Cardiac muscle cell (in vitro differentiated cells and primary cell): ENCODE data around the gene SMIM44. TPM values are rescaled to one million over a fixed set of nuclear protein-coding genes. Genes with fewer than 3 reads are reported as not detected.

ENCODE experiments used
- DNase-seq, 2 donors: peaks; one replicate each; pipeline versions ENCODE4 v3.0.0 to v3.0.0-alpha.2; 2010 to 2017; ENCODE audit warnings: low read depth in 1 of 2, low spot score in 1 of 2
- H3K27ac ChIP-seq: fragments of 200-600 bp; sonication (generic); 2 replicates; pipeline ENCODE4 v1.5.1; 2016
- H3K27me3 ChIP-seq: fragments of 200-600 bp; sonication (generic); 2 replicates; pipeline ENCODE4 v1.6.0; 2016; ENCODE audit warnings: control low read depth
- H3K36me3 ChIP-seq: fragments of 200-600 bp; sonication (generic); 2 replicates; pipeline ENCODE4 v1.5.1; 2016; ENCODE audit warnings: control low read depth
- H3K4me1 ChIP-seq: fragments of 200-600 bp; sonication (generic); 2 replicates; pipeline ENCODE4 v1.8.1; 2017; ENCODE audit warnings: low read depth, mild to moderate bottlenecking, mixed run types
- H3K4me3 ChIP-seq: fragments of 200-600 bp; sonication (generic); 2 replicates; pipeline ENCODE4 v1.5.1; 2016; ENCODE audit warnings: mild to moderate bottlenecking
- H3K9me3 ChIP-seq: fragments of 200-600 bp; sonication (generic); 2 replicates; pipeline ENCODE4 v1.5.1; 2017; ENCODE audit warnings: low read depth, mild to moderate bottlenecking, control low read depth
- polyA plus RNA-seq: library from polyadenylated mRNA; unstranded; fragments of >200 nt; fragmentation: Nextera tagmentation; extraction: Ambion mirVana; gene quantifications from 2 replicates; pipeline ENCODE4 v1.2.1, GENCODE V29; 2016
- total RNA-seq: library from RNA; depleted of rRNA; stranded (reverse); fragments of >200 nt; gene quantifications from 2 replicates; pipeline ENCODE4 v1.2.3, GENCODE V29; 2016
- TF ChIP-seq, protein P1 (sequence below): IDR thresholded peaks from 2 replicates; pipeline ENCODE4 v1.5.1; 2012; ENCODE audit warnings: low read depth, mild to moderate bottlenecking, low read length

SMIM44 gene
- total and polyA plus RNA-seq, 2 experiments from 2014 or later: not detected

DNA sequence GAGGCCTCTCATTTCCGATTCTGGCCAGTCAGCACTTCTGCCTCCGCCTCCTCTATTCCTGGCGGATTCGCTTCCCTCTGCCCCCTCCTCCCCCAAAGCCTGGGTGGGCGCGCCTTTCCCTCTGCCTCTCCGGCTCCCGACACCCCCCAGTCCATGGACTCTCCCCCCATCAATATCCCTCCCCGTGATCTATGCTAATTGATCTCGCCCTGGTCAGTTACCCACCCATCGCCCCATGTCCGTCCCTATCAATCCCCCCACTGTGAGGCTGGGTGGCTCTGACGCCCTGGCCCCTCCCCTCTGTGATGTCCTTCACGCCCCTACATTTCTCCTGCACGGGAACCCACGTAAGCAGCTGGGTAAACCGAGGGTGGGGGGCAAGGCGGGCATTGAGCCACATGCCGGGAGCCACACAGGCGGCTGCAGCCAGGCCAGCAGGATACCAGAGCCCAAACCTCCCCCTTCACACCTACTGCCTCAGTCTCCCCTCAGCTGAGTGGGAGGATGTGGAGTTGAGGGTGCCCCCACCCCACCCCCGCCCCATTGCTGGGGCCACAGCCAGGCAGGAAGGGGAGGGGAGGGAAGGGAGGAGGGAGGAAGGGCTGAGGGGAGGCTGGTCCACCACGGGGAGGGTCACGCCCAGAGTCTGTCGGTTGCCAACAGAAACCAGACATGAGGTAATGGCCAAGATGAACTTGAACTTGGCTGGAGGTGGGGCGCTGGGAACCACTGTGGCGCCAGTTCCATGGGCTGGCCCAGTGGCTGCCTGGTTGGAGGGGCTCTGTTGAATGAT lies 24.0 kb downstream of the SMIM44 start:
- DNase-seq: peak; percentile 60 to 96
- TF ChIP-seq, protein P1, sequence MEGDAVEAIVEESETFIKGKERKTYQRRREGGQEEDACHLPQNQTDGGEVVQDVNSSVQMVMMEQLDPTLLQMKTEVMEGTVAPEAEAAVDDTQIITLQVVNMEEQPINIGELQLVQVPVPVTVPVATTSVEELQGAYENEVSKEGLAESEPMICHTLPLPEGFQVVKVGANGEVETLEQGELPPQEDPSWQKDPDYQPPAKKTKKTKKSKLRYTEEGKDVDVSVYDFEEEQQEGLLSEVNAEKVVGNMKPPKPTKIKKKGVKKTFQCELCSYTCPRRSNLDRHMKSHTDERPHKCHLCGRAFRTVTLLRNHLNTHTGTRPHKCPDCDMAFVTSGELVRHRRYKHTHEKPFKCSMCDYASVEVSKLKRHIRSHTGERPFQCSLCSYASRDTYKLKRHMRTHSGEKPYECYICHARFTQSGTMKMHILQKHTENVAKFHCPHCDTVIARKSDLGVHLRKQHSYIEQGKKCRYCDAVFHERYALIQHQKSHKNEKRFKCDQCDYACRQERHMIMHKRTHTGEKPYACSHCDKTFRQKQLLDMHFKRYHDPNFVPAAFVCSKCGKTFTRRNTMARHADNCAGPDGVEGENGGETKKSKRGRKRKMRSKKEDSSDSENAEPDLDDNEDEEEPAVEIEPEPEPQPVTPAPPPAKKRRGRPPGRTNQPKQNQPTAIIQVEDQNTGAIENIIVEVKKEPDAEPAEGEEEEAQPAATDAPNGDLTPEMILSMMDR: no peak
- H3K9me3 ChIP-seq: no peaks in the 10 kb centered on the region
- H3K27me3 ChIP-seq: peaks cover 39% of the 10 kb centered on the region
- H3K4me1 ChIP-seq: peaks cover 32% of the 10 kb centered on the region
- no peak overlapping the region for H3K4me3 ChIP-seq
- no peaks in the 10 kb centered on the region for H3K36me3 ChIP-seq
- no peak overlapping the region for H3K27ac ChIP-seq

DNA sequence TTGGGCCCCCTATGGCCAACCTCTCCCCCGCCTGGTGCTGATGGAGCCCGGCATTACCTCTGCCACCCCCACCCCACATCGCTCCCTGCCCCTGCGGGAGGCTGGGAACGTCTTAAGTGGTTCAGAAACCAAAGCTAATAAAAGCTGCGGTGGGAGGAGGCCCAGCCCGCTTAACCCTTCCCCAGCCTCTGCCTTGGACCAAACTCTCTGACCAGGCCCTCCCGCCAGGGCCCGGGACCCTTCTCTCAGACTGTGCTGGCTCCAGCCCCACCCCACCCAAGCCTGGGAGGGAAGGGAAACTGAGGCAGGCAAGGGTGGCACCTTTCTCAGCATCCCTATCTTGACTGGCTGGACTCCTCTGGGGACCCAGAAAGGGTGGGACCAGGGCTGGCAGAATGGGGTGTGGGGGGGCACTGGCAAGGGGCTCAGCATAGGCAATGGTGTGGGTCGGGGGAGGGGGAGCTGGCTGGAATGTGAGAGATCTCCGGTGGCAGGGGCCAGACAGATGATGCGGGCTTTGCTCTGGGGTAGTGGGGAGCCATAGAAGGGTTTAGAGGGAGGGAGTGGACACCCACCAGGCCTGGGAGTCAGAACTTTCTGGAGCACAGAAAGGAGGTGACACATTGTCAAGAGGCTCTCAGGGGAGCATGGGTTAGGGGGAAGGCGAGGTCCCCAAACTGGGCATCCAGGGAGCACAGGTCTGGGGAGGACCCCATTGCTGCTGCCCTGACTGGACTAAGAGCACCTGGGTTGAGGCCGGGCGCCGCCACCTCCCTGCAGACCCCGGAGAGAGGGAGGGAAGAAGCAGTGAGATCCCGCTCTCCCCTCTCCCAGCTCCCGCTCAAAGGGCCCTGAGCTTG lies 24.8 kb downstream of the SMIM44 start:
- TF ChIP-seq, protein P1: no peak
- Histone ChIP-seq H3K4me3 (no peak overlapping the region), H3K36me3 (peaks cover 3% of the 10 kb centered on the region), H3K27ac (no peak overlapping the region), H3K27me3 (peaks cover 30% of the 10 kb centered on the region), H3K4me1 (peaks cover 24% of the 10 kb centered on the region), H3K9me3 (no peaks in the 10 kb centered on the region)
- DNase-seq: peak in 1 of 2 donors; percentile 39

DNA sequence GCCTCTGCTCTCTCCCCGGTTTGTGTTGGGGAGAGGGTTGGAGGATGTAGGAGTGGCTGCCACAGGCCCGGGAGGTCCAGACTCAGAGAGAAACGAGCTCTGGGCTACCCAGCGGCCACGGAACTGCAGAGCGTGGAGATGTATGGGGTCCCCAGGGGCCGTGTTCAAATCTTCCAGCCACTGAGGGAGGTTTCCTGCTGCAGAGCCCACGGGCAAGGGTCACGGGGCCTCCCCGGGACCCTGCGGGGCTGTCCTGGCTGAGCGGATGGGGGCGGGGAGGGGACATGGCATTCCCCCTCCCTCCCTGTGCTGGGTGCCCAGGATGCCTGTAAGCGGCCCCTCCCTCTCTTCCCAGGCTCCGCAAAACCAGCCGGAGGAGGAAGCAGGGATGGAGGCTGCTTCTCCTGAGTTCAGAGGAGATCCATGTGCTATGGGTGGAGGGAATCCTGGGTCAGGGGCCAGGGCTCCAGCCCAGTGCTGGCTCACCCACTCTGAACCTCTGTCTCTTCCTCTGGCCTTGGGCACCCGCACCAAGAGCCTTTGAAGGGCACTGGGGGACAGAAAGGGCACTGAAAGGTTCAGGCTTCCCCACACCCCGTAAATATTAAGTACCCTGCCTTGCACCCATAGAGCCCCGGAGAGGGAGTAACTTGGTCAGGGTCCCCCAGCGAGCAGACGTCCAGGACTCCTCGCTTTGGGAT lies 25.6 kb downstream of the SMIM44 start:
- Histone ChIP-seq H3K4me3 (no peak overlapping the region), H3K4me1 (peaks cover 19% of the 10 kb centered on the region), H3K36me3 (peaks cover 5% of the 10 kb centered on the region), H3K27me3 (peaks cover 23% of the 10 kb centered on the region), H3K9me3 (no peaks in the 10 kb centered on the region), H3K27ac (no peak overlapping the region)
- DNase-seq: peak in 1 of 2 donors; percentile 40
- TF ChIP-seq, protein P1: no peak

DNA sequence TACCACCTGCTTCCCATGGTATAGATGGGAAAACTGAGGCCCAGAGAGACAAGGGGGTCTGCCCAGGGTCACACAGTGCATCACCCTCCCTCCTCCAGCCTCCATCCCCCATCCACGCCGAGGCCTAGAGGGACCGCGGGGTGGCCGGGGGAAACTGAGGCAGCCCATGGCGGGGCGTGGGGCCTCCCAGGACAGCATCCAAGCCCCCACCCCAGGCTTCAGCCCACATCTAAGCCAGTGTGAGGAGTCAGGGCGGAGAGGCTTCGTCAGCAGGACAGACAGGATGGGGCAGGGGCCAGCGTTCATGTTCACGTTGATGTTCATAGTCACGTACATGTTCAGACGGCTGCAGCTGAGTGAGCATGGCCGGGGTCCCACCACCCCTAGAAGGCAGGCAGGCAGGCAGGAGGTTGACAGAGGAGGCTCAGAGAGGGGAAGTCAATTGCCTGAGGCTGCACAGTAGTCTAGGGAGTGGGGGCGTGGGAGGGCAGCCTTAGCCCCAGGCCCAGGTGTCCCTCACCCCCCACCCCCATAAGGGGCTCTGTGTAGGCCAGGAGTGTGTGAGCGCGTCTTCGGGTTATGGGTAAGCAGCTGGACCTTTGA lies 26.2 kb downstream of the SMIM44 start:
- H3K36me3 ChIP-seq: peaks cover 8% of the 10 kb centered on the region
- H3K4me1 ChIP-seq: peaks cover 19% of the 10 kb centered on the region
- H3K4me3 ChIP-seq: no peak overlapping the region
- no peaks in the 10 kb centered on the region for H3K9me3 ChIP-seq
- no peak for DNase-seq
- TF ChIP-seq, protein P1: no peak
- no peak overlapping the region for H3K27ac ChIP-seq
- peaks cover 16% of the 10 kb centered on the region for H3K27me3 ChIP-seq
